Brain microvascular endothelial cell (primary cell): ENCODE measurements around the gene MFSD1.

Experiments
- DNase-seq: peaks from one replicate; pipeline ENCODE4 v3.0.0-alpha.2; 2020
- H3K27ac ChIP-seq: fragments of 250-450 bp; sonication (Bioruptor Pico); 2 replicates; pipeline ENCODE4 v1.5.1; 2020; ENCODE audit warnings: mild to moderate bottlenecking, moderate library complexity
- H3K27me3 ChIP-seq: fragments of 250-450 bp; sonication (Bioruptor Pico); replicated peaks from 2 replicates; pipeline ENCODE4 v1.5.1; 2020; ENCODE audit warnings: mild to moderate bottlenecking
- H3K36me3 ChIP-seq: fragments of 250-450 bp; sonication (Bioruptor Pico); replicated peaks from 2 replicates; pipeline ENCODE4 v1.5.1; 2020; ENCODE audit warnings: mild to moderate bottlenecking
- H3K4me3 ChIP-seq: 2 replicates; pipeline ENCODE4 v1.5.1; 2011; ENCODE audit warnings: low read depth, mild to moderate bottlenecking, control low read depth, low read length, moderate library complexity
- in situ Hi-C: cut with HindIII; loops from 2 replicates; pipeline ENCODE4 v1.10.0; 2017; ENCODE audit warnings: low sequenced_read_pairs, low pct_ligation_motif_present
- TF ChIP-seq, protein P1 (sequence below): IDR thresholded peaks from 2 replicates; pipeline ENCODE4 v1.5.1; 2011; ENCODE audit warnings: low read depth, mild to moderate bottlenecking, moderate library complexity, low read length, control low read depth, inconsistent platforms; ENCODE audit errors: missing control alignments

MFSD1 gene

DNA sequence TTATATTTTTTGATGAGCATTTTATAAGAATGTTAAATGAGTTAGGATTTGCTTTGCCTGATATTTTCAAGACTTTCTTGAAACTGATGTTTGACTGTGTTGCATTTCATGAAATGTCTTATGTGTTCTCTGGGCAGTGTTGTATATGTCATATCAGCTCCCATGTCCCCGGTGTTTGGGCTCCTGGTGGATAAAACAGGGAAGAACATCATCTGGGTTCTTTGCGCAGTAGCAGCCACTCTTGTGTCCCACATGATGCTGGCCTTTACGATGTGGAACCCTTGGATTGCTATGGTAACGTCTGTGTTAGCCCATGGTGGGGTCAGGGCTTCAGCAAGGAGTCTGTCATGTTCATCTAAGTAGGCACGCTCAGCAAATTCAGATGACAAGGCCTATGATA is 20.0 kb downstream of the MFSD1 start:
- Histone ChIP-seq H3K36me3 (peaks cover 36% of the 10 kb centered on the region), H3K27me3 (no peaks in the 10 kb centered on the region), H3K27ac (no peak overlapping the region), H3K4me3 (no peak overlapping the region)
- TF ChIP-seq, protein P1, sequence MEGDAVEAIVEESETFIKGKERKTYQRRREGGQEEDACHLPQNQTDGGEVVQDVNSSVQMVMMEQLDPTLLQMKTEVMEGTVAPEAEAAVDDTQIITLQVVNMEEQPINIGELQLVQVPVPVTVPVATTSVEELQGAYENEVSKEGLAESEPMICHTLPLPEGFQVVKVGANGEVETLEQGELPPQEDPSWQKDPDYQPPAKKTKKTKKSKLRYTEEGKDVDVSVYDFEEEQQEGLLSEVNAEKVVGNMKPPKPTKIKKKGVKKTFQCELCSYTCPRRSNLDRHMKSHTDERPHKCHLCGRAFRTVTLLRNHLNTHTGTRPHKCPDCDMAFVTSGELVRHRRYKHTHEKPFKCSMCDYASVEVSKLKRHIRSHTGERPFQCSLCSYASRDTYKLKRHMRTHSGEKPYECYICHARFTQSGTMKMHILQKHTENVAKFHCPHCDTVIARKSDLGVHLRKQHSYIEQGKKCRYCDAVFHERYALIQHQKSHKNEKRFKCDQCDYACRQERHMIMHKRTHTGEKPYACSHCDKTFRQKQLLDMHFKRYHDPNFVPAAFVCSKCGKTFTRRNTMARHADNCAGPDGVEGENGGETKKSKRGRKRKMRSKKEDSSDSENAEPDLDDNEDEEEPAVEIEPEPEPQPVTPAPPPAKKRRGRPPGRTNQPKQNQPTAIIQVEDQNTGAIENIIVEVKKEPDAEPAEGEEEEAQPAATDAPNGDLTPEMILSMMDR = no peak
- in situ Hi-C loops = no loop called here
- no peak for DNase-seq

DNA sequence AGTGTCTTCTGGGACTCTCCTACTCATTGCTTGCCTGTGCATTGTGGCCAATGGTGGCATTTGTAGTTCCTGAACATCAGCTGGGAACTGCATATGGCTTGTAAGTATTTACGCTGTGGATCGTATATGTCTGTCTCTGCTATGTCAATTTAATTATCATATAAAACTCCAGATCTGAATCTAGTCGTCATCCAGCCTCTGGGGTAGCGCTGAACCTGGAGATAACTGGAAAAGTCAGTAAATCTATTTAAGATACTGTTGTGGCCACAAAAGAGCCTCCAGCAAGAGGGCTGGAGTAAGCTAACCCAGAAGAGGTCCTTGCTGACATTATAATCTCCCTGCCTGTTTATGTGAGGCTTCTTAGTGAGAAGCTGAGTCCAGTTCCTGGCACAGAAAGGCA is 21.6 kb downstream of the MFSD1 start:
- Histone ChIP-seq H3K4me3 (no peak overlapping the region), H3K27ac (no peak overlapping the region), H3K27me3 (no peaks in the 10 kb centered on the region), H3K36me3 (peaks cover 38% of the 10 kb centered on the region)
- TF ChIP-seq, protein P1 = no peak
- DNase-seq = no peak
- in situ Hi-C loops = no loop called here

- in situ Hi-C loops = loop anchor here (25.0 kb wide), 1 partner anchor 435 kb away; no protein-coding TSS in a partner anchor
- peaks cover 21% of the 10 kb centered on the region for H3K36me3 ChIP-seq
Observed at GRCh38 chr3:158827773-158828172, 25.9 kb downstream of the MFSD1 start.

DNA sequence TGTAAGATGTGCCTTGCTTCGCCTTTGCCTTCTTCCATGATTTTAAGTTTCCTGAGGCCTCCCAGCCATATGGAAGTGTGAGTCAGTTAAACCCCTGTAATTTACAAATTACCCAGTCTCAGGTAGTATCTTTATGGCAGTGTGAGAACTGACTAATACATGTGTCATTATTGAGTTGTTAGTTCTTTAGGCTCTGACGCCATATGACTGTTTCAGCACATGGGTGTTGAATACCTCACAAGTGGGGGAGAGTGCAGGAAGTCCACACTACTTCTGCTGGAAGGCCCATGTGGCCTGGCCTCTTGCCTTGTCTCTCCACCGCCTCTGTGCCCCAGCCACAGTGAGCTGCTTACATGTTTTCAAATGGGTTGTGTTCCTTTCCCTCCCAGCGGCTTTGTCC is 28.5 kb downstream of the MFSD1 start:
- no peak overlapping the region for H3K27ac ChIP-seq
- DNase-seq = no peak
- no peak overlapping the region for H3K4me3 ChIP-seq
- H3K36me3 ChIP-seq = peaks cover 9% of the 10 kb centered on the region
- TF ChIP-seq, protein P1 = no peak
- H3K27me3 ChIP-seq = no peaks in the 10 kb centered on the region
- in situ Hi-C loops = loop anchor here (25.0 kb wide), 1 partner anchor 432 kb away; no protein-coding TSS in a partner anchor

More at GRCh38 chr3:158827773-158828172, 25.9 kb downstream of the MFSD1 start:
- Histone ChIP-seq H3K27ac (no peak overlapping the region), H3K27me3 (no peaks in the 10 kb centered on the region), H3K4me3 (no peak overlapping the region)
- TF ChIP-seq, protein P1 = no peak
- DNase-seq = no peak

- in situ Hi-C loops = loop anchor here (25.0 kb wide), 1 partner anchor 430 kb away; no protein-coding TSS in a partner anchor
- TF ChIP-seq, protein P1 = no peak
- no peaks in the 10 kb centered on the region for H3K27me3 ChIP-seq
- no peak overlapping the region for H3K4me3 ChIP-seq
- peaks cover 7% of the 10 kb centered on the region for H3K36me3 ChIP-seq
- no peak overlapping the region for H3K27ac ChIP-seq
- no peak for DNase-seq
Observed at GRCh38 chr3:158831861-158832260, 30.0 kb downstream of the MFSD1 start.

- in situ Hi-C loops = loop anchor here (25.0 kb wide), 1 partner anchor 427 kb away; no protein-coding TSS in a partner anchor
- Histone ChIP-seq H3K36me3 (no peaks in the 10 kb centered on the region), H3K4me3 (no peak overlapping the region), H3K27me3 (no peaks in the 10 kb centered on the region), H3K27ac (no peak overlapping the region)
- TF ChIP-seq, protein P1 = no peak
- no peak for DNase-seq
Observed at GRCh38 chr3:158835631-158836030, 33.8 kb downstream of the MFSD1 start.
